ENCODE measurements around the gene MUTYH.

DNA sequence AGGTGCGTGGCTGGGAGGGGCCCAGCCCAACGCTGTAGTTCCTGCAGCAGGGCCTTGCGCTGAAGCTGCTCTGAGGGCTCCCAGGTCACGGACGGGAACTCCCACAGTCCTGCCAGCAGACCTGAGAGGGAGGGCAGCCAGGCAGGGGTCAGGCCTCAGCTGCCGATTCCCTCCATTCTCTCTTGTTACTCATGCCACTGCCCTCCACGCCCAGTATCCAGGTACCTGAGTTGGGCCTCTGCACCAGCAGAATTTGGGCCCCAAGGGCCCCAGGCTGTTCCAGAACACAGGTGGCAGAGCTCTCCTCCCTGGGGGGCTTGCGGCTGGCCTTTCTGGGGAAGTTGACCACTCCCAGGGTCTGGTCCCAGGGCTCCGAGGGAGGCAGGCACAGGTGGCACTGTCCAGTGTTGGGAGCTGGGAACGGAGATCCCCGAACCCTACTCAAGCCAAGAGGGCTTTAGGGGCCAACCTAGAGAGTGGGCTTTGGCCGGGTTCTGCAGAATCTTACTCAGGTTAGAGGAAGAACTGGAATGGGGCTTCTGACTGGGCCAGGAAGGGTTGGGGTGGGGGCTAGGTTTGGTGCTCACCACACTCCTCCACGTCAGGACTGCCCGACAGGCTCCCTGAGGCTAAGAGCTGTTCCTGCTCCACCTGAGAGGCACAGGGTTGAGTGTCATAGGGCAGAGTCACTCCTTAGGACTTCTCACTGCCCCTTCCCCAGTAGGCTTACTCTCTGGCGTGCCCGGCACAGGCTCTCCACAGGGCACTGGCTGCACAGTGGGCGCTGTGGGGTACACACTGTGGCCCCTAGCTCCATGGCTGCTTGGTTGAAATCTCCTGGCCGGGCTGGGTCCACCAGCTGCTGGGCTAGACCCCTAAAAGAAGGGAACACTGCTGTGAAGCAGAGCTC, 8.5 kb downstream of the MUTYH start:
- TF ChIP-seq, protein P1, sequence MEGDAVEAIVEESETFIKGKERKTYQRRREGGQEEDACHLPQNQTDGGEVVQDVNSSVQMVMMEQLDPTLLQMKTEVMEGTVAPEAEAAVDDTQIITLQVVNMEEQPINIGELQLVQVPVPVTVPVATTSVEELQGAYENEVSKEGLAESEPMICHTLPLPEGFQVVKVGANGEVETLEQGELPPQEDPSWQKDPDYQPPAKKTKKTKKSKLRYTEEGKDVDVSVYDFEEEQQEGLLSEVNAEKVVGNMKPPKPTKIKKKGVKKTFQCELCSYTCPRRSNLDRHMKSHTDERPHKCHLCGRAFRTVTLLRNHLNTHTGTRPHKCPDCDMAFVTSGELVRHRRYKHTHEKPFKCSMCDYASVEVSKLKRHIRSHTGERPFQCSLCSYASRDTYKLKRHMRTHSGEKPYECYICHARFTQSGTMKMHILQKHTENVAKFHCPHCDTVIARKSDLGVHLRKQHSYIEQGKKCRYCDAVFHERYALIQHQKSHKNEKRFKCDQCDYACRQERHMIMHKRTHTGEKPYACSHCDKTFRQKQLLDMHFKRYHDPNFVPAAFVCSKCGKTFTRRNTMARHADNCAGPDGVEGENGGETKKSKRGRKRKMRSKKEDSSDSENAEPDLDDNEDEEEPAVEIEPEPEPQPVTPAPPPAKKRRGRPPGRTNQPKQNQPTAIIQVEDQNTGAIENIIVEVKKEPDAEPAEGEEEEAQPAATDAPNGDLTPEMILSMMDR (IDR thresholded peaks at IDR 0.05), result no peak
- no peak for TF ChIP-seq POLR2AphosphoS5 (IDR thresholded peaks at IDR 0.05)
- TF ChIP-seq POLR2A (IDR thresholded peaks at IDR 0.05), result no peak
